OCI-LY1 (cell line): ENCODE data around the gene ZNF467.

Experiments used
- H2AFZ ChIP-seq: fragments of 200-600 bp; sonication (generic), shearing (Covaris generic); 2 replicates; pipeline ENCODE4 v1.6.0; 2014; ENCODE audit warnings: antibody characterized with exemption, mild to moderate bottlenecking, low read length
- H3F3A ChIP-seq: fragments of 200-600 bp; sonication (generic), shearing (Covaris generic); 2 replicates; pipeline ENCODE4 v1.6.0; 2014; ENCODE audit warnings: mild to moderate bottlenecking, antibody characterized with exemption, low read length, moderate library complexity; ENCODE audit not compliant: insufficient read depth
- H3K27ac ChIP-seq: fragments of 200-600 bp; sonication (generic); 2 replicates; pipeline ENCODE4 v1.5.1; 2014; ENCODE audit warnings: low read length, mixed run types, mild to moderate bottlenecking, low read depth; ENCODE audit not compliant: poor library complexity, severe bottlenecking
- H3K27me3 ChIP-seq: fragments of 200-600 bp; sonication (generic); 2 replicates; pipeline ENCODE4 v1.6.0; 2014; ENCODE audit warnings: antibody characterized with exemption, mild to moderate bottlenecking, low read length, moderate library complexity; ENCODE audit not compliant: insufficient read depth
- H3K36me3 ChIP-seq: fragments of 200-600 bp; sonication (generic); 2 replicates; pipeline ENCODE4 v1.6.1; 2014; ENCODE audit warnings: mild to moderate bottlenecking, antibody characterized with exemption, low read length, moderate library complexity, mixed read lengths; ENCODE audit not compliant: insufficient read depth
- H3K4me1 ChIP-seq: fragments of 200-600 bp; sonication (generic); 2 replicates; pipeline ENCODE4 v1.5.1; 2014; ENCODE audit warnings: mild to moderate bottlenecking, low read length, moderate library complexity; ENCODE audit not compliant: insufficient read depth, severe bottlenecking
- H3K4me2 ChIP-seq: fragments of 200-600 bp; sonication (generic), shearing (Covaris generic); 2 replicates; pipeline ENCODE4 v1.6.1; 2014; ENCODE audit warnings: low read length
- H3K4me3 ChIP-seq: fragments of 200-600 bp; sonication (generic); 2 replicates; pipeline ENCODE4 v1.5.1; 2014; ENCODE audit warnings: low read length, low read depth, mild to moderate bottlenecking, mixed read lengths; ENCODE audit not compliant: poor library complexity, severe bottlenecking
- H3K79me2 ChIP-seq: fragments of 200-600 bp; shearing (Covaris generic); 2 replicates; pipeline ENCODE4 v1.6.1; 2016; ENCODE audit warnings: mixed run types, low read length, mixed read lengths; ENCODE audit not compliant: insufficient read depth
- H3K9ac ChIP-seq: fragments of 200-600 bp; sonication (generic), shearing (Covaris generic); 2 replicates; pipeline ENCODE4 v1.6.1; 2014; ENCODE audit warnings: mild to moderate bottlenecking, low read length, mixed read lengths
- H3K9me2 ChIP-seq: fragments of 200-600 bp; sonication (generic), shearing (Covaris generic); 2 replicates; pipeline ENCODE4 v1.6.1; 2014; ENCODE audit warnings: low read depth, mild to moderate bottlenecking, low read length, mixed read lengths
- H3K9me3 ChIP-seq: fragments of 200-600 bp; shearing (Covaris generic); 2 replicates; pipeline ENCODE4 v1.6.1; 2014; ENCODE audit warnings: low read length, mixed read lengths
- H4K20me1 ChIP-seq: fragments of 200-600 bp; sonication (generic), shearing (Covaris generic); 2 replicates; pipeline ENCODE4 v1.6.0; 2016; ENCODE audit warnings: mild to moderate bottlenecking, low read length; ENCODE audit not compliant: insufficient read depth
- EZH2 ChIP-seq: fragments of 200-600 bp; sonication (generic), shearing (Covaris generic); IDR thresholded peaks from 2 replicates; pipeline ENCODE4 v1.8.0; 2017; ENCODE audit warnings: borderline replicate concordance, mixed run types, mild to moderate bottlenecking, antibody characterized with exemption, low read length, moderate library complexity, mixed read lengths
- TF ChIP-seq, protein P1 (sequence below): fragments of 200-600 bp; sonication (generic), shearing (Covaris generic); IDR thresholded peaks from 2 replicates; pipeline ENCODE4 v1.5.1; 2017; ENCODE audit warnings: mild to moderate bottlenecking, antibody characterized with exemption, low read length, moderate library complexity, mixed read lengths

The ZNF467 gene

DNA sequence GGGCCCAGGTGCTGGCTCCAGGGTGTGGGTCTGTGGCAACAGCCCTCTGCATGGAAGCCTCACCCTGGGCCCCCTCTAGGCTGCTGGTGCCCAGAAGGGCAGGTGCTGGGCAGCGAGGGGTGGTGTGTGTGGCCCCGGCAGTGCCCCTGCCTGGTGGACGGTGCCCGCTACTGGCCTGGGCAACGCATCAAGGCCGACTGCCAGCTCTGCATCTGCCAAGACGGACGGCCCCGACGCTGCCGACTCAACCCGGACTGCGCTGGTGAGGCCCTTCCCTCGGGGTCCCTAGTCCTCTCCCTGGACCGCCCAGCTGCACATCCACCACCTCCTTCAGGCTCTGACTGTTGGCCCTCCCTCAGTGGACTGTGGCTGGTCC lies 18.8 kb upstream of the ZNF467 start:
- Histone ChIP-seq H3K9me3 (no peaks in the 10 kb centered on the region), H3K27me3 (peaks cover 4% of the 10 kb centered on the region; the same call in 1 of the 2 replicates), H3K4me3 (no peak overlapping the region), H3K79me2 (no peaks in the 10 kb centered on the region), H3K4me2 (no peak overlapping the region), H3K9ac (no peak overlapping the region), H3K27ac (no peak overlapping the region), H2AFZ (no peak overlapping the region), H3K9me2 (no peaks in the 10 kb centered on the region), H4K20me1 (no peaks in the 10 kb centered on the region), H3K4me1 (no peaks in the 10 kb centered on the region), H3F3A (no peaks in the 10 kb centered on the region), H3K36me3 (no peaks in the 10 kb centered on the region)
- TF ChIP-seq, protein P1, sequence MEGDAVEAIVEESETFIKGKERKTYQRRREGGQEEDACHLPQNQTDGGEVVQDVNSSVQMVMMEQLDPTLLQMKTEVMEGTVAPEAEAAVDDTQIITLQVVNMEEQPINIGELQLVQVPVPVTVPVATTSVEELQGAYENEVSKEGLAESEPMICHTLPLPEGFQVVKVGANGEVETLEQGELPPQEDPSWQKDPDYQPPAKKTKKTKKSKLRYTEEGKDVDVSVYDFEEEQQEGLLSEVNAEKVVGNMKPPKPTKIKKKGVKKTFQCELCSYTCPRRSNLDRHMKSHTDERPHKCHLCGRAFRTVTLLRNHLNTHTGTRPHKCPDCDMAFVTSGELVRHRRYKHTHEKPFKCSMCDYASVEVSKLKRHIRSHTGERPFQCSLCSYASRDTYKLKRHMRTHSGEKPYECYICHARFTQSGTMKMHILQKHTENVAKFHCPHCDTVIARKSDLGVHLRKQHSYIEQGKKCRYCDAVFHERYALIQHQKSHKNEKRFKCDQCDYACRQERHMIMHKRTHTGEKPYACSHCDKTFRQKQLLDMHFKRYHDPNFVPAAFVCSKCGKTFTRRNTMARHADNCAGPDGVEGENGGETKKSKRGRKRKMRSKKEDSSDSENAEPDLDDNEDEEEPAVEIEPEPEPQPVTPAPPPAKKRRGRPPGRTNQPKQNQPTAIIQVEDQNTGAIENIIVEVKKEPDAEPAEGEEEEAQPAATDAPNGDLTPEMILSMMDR: no peak
- TF ChIP-seq EZH2: no peak

GRCh38 chr7:149791411-149792219 lies 18.2 kb upstream of the ZNF467 start:
- Histone ChIP-seq H3F3A (no peaks in the 10 kb centered on the region), H3K27ac (no peak overlapping the region), H3K9me2 (no peaks in the 10 kb centered on the region), H3K4me2 (no peak overlapping the region), H3K79me2 (no peaks in the 10 kb centered on the region), H3K9ac (no peak overlapping the region), H2AFZ (no peak overlapping the region), H3K4me1 (no peaks in the 10 kb centered on the region), H3K4me3 (no peak overlapping the region), H3K9me3 (no peaks in the 10 kb centered on the region), H4K20me1 (no peaks in the 10 kb centered on the region), H3K36me3 (no peaks in the 10 kb centered on the region), H3K27me3 (peaks cover 4% of the 10 kb centered on the region; the same call in 1 of the 2 replicates)
- TF ChIP-seq EZH2: no peak
- TF ChIP-seq, protein P1: no peak

DNA sequence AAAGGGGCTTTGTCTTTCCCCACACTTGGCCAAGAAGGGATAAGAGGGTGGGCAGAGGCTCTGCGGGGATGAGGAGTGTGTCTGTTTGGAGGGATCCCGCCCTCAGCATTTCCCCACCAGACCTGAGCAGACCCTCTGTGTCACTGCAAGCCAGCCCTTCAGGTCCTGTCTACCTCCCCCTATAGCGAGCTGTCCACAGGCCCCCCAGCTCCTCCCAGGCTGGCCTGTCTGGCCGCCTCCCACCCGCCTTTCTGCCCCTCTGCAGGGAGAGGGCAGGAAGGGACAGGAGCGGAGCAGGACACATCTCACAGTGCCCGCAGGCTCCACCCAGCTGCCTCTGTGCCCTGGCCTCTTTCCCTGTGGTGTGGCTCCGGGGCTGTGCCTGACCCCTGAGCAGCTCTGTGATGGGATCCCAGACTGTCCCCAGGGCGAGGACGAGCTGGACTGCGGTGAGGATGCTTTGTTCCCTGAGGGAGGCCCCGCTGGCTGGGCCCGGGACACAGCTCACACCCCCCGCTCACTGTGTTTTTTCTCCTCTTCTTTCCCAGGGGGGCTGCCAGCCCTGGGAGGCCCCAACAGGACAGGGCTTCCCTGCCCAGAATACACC lies 17.5 kb upstream of the ZNF467 start:
- Histone ChIP-seq H3F3A (no peaks in the 10 kb centered on the region), H3K36me3 (no peaks in the 10 kb centered on the region), H3K27ac (no peak overlapping the region), H3K27me3 (peaks cover 4% of the 10 kb centered on the region; the same call in 1 of the 2 replicates), H3K4me2 (no peak overlapping the region), H2AFZ (no peak overlapping the region), H3K9me2 (no peaks in the 10 kb centered on the region), H3K9me3 (no peaks in the 10 kb centered on the region), H3K4me3 (no peak overlapping the region), H4K20me1 (no peaks in the 10 kb centered on the region), H3K9ac (no peak overlapping the region), H3K79me2 (no peaks in the 10 kb centered on the region), H3K4me1 (no peaks in the 10 kb centered on the region)
- TF ChIP-seq, protein P1: no peak
- TF ChIP-seq EZH2: no peak
